HK-2 (cell line): ENCODE measurements around the gene FGGY.
"Not testable (repeated sequence)": the region's sequence is repeated elsewhere in the genome, so short reads cannot be mapped to it uniquely, and the experiment has no call there.

ENCODE experiments used
- DNase-seq: peaks from one replicate; pipeline ENCODE4 v3.0.0-alpha.2; 2018; ENCODE audit not compliant: unreplicated experiment

The FGGY gene

DNA sequence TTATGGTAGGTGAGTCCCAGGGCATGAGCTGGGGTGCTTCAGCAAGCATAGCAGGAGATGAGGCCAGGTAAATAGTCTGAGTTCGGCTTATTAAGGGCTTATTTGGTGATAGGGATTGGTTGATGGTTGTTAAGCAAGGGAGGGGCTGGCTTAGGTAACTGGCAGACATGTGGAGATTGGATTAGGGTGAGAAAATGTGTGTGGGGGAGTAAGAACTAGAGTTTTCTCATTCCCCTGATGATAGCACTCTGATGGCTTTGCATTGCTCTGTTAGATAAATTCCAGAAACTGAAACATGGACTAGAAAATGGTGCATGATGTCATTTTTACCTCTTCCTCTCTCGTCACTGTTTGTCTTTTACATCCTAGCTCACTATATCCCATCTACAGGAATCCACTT lies 53.6 kb downstream of the FGGY start:
- DNase-seq = no peak

- DNase-seq = no peak
Observed at GRCh38 chr1:59352065-59352464, 55.2 kb downstream of the FGGY start.

DNA sequence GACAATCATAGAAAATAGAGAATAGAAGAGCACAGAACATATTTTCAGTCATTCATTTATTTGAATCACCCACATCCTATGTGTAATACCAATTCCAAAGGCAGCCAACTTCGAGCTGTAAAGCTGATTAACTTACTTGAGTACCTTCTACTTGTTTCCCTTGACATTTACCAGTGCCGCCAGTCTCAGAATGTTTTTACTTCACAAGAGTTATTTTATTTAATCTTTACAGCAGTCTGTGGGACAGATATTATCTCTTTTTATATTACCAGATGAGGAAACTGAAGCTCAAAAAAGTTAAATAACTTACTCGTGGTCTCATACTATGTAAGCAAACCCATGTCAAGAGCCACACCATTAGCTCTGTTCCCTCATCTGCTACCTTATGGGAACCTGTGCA lies 56.6 kb downstream of the FGGY start:
- DNase-seq = no peak

DNA sequence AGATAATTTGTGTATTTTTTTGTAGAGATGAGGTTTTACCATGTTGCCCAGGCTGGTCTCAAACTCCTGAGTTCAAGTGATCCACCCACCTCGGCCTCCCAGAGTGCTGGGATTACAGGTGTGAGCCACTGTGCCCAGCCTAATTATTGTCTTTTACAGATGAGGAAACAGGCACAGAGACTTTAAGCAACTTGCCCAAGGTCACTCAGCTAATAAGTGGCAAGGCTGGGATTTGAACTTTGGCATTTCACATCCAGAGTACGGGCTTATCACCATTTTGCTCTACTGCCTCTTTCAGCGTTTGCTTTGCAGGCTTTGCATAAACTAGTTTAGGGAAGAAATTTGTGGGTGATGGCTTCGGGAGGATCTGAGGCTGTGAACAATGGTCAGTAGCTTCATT lies 57.3 kb downstream of the FGGY start:
- DNase-seq = not testable (repeated sequence)

GRCh38 chr1:59354709-59355337 lies 57.9 kb downstream of the FGGY start:
- no peak for DNase-seq

GRCh38 chr1:59355361-59355760 lies 58.5 kb downstream of the FGGY start:
- DNase-seq = no peak

DNA sequence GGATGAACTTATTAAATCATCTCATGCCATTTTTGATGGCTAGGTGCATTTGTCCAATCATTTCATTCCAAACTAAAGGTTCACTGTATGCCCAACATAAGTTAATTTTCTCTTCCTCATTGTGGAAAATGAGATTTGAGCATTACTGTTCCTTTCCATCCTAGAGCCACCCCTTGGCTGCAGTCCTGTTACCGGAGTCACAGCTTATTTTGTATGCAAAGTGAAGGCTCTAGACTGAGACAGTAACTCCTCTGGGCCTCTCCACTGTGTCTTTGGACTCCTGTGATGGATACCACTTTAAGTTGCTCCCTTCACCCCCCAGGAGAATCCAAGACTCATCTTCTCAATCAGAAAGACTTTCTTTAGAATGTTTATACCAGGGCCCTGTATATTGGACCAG lies 59.7 kb downstream of the FGGY start:
- DNase-seq = no peak

- no peak for DNase-seq
Observed at GRCh38 chr1:59357645-59358320, 60.9 kb downstream of the FGGY start.

DNA sequence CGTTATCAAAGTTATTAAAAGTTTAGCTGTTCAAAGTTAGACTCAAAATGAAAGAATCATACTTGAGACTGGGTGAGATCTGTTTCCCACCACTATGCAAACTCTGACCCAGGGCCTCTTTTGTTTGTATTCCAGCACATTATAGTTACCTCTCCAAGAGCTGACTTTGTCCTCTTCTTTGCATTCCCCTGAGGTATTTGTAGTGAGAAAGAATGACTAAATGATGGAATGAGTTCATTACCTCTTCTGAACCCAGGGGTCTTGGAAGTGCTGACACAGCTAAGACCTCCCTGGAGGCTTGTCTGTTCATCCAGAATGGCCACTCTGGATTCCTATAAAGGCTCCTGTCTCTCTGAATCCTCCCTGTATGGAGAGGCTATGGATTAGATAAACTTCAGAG lies 62.4 kb downstream of the FGGY start:
- DNase-seq = no peak

- DNase-seq = peak; percentile 39
Observed at GRCh38 chr1:59360170-59360569, 63.3 kb downstream of the FGGY start.

GRCh38 chr1:59360729-59361128 lies 63.8 kb downstream of the FGGY start:
- no peak for DNase-seq

- DNase-seq = no peak
Observed at GRCh38 chr1:59361766-59362165, 64.9 kb downstream of the FGGY start.

DNA sequence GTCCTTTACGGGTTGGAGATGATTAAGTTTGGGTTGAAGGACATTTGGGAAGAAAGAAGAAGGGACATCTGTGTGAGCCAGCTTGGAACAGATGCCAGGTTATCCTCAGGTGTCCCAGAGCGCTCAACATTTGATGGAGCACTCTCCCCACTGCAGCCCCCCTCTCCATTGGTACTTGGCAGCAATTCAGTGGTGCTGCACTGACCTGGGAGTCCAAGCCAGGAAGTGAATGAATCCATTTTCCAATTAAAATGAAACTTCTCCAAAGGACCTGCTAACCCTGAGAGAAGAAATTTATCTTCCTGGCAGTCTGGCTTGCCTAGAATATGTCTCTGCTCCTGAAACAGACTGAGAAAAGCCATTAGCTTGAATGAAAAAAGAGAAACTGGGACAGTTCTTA lies 67.1 kb downstream of the FGGY start:
- no peak for DNase-seq

GRCh38 chr1:59366346-59366745 lies 69.5 kb downstream of the FGGY start:
- no peak for DNase-seq

- DNase-seq = no peak
Observed at GRCh38 chr1:59367301-59368007, 70.6 kb downstream of the FGGY start.

DNA sequence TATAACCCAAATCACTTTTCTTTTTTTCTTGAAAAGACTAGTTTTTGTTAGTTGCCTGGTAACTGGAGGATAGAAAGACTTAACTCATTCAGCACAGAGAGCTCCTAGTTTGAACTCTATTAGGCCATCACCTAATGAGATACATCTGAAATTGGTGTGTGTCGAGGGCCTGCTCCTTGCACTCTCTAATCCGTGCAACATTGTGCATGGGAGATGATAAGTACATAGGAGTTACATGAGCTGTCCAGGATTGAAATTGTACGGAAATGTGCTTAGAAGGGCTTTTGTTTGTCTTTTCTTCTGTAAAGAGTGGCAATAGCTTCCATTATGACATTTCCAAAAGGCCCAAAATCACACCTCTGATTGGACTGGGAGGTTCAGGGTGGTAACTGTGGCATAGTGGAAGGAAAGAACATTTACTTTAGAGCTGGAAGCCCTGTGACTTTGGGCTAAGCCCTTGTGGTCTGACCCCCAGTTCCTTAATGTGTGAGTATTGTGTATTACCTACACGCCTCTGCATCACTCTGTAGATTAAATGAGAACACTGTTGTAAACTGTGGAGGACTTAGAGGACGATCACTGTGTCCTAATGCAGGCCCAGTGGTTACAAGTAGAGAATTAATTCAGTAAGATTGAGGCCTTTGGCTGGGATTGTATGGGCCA lies 71.2 kb downstream of the FGGY start:
- no peak for DNase-seq

DNA sequence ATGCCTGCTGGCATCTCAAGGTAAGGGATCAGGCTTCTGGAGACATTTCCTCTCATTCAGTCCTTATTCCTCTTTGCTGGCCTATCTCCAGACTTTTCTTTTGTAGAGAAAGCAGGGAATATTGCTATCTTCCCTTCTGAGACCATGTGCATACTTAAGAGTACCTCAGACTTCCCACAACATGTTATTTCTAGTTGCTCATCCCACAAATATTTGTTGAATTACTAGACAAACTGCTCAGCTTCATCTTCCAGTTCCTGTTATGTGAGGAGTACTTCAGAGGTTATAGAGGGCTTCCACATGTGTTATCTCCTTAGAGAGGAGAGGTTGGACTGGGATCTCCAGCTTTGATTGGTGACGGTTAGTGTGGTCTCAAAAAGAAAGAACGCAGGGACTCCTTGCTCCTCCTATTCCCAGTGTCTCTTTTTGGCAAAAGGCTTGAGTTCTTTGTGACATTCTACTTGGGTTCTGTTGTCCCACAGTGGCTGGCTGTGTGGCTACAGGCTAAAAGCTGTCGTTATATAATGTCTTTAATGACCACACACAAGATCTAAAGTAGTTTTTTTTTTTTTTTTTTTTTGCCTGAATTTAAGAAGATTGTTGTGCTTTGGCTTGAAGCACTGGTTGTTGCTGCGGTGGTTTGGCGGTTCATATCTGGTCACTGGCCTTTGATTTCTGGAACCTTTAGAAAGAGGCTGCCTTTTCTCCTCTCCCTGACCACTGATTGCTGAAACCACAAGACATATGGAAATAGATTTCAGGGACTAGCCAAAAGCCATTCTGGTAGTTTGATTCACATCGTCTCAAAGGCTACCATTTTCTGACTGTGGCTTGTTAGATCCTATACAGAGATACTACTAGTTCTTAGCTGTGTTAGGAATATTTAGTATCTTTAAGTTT lies 78.7 kb downstream of the FGGY start:
- peak; percentile 25 for DNase-seq

- DNase-seq = no peak
Observed at GRCh38 chr1:59377350-59377904, 80.5 kb downstream of the FGGY start.

- DNase-seq = no peak
Observed at GRCh38 chr1:59378621-59379370, 81.9 kb downstream of the FGGY start.

DNA sequence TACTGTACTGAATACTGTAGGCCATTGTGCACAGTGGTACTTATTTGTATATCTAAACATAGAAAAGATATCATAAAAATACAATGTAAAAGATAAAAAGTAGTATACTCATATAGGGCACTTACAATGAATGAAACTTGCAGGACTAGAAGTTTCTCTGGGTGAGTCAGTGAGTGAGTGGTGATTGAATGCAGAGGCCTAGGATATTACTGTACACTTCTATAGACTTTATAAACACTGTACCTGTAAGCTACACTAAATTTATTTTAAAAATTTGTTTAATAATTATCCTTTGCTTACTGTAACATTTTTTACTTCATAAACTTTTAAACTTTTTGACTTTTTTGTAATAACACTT lies 82.5 kb downstream of the FGGY start:
- DNase-seq = no peak

GRCh38 chr1:59383963-59384362 lies 87.1 kb downstream of the FGGY start:
- no peak for DNase-seq
